Measurements from ENCODE around the gene LRMDA. TPM values are rescaled to one million over a fixed set of nuclear protein-coding genes. Genes with fewer than 3 reads are reported as not detected.
A peak's percentile ranks its signal among the peaks of the same experiment; 100 is the strongest.

Gene LRMDA
- total and polyA plus RNA-seq, 2 of the 13 experiments (the other 11 are each of a cell fraction or from before 2014, with no cell fraction given) = 13.4 to 22.0 TPM

- TF ChIP-seq ZNF646 (CRISPR knock-in tag; IDR thresholded peaks at IDR 0.05) = no peak
- TF ChIP-seq CEBPG (CRISPR knock-in tag; IDR thresholded peaks at IDR 0.05) = peak; percentile 93
- peak in 1 of 2 experiments; percentile 14; a peak in 2 of 4 replicates for TF ChIP-seq POLR2A (IDR thresholded peaks at IDR 0.05; ENCODE audit: insufficient read depth in 1 of 2, low read depth in 2 of 2, low read length in 2 of 2)
- no peak for TF ChIP-seq FOXA1 (IDR thresholded peaks at IDR 0.05)
- peak; percentile 19; the same call in 1 of the 2 replicates for TF ChIP-seq FOXA1 (CRISPR knock-in tag; IDR thresholded peaks at IDR 0.05)
- TF ChIP-seq ZBTB7B (CRISPR knock-in tag; IDR thresholded peaks at IDR 0.05) = peak; percentile 95
- peak; percentile 38; the same call in 1 of the 2 replicates for TF ChIP-seq ZNF142 (CRISPR knock-in tag; IDR thresholded peaks at IDR 0.05)
- no peak for TF ChIP-seq ZNF512 (CRISPR knock-in tag; IDR thresholded peaks at IDR 0.05)
- no peak for TF ChIP-seq ZBTB20 (CRISPR knock-in tag; IDR thresholded peaks at IDR 0.05; ENCODE audit: borderline replicate concordance, low read depth)
- 0 out of 2 replicates have a peak, but pooled peaks have one; percentile 17 for TF ChIP-seq GMEB2 (CRISPR knock-in tag; IDR thresholded peaks at IDR 0.05; ENCODE audit: low read depth)
- TF ChIP-seq TBL1XR1 (IDR thresholded peaks at IDR 0.05; ENCODE audit: borderline replicate concordance, low read length, partially characterized antibody) = no peak
- no peak for TF ChIP-seq ZNF33A (CRISPR knock-in tag; IDR thresholded peaks at IDR 0.05; ENCODE audit: borderline replicate concordance)
- TF ChIP-seq ZEB1 (IDR thresholded peaks at IDR 0.05; ENCODE audit: insufficient replicate concordance, low read depth) = peak; percentile 71
Observed at GRCh38 chr10:75431180-75432111, at the start of gene LRMDA (continued).

Data from HepG2 (cell line).